Measurements from ENCODE around the gene SLIT1.

- TF ChIP-seq POLR2A (IDR thresholded peaks at IDR 0.05) (no peak), POLR2AphosphoS5 (IDR thresholded peaks at IDR 0.05) (no peak)
These were observed 124.3 kb downstream of the SLIT1 start for GRCh38 chr10:97061423-97061822.
